Brain microvascular endothelial cell (primary cell): Measurements from ENCODE around the gene FAM222B.
"Not testable (repeated sequence)": the region's sequence is repeated elsewhere in the genome, so short reads cannot be mapped to it uniquely, and the experiment has no call there.

Experiments used
- DNase-seq: peaks from one replicate; pipeline ENCODE4 v3.0.0-alpha.2; 2020
- H3K27ac ChIP-seq: fragments of 250-450 bp; sonication (Bioruptor Pico); 2 replicates; pipeline ENCODE4 v1.5.1; 2020; ENCODE audit warnings: mild to moderate bottlenecking, moderate library complexity
- H3K27me3 ChIP-seq: fragments of 250-450 bp; sonication (Bioruptor Pico); replicated peaks from 2 replicates; pipeline ENCODE4 v1.5.1; 2020; ENCODE audit warnings: mild to moderate bottlenecking
- H3K36me3 ChIP-seq: fragments of 250-450 bp; sonication (Bioruptor Pico); replicated peaks from 2 replicates; pipeline ENCODE4 v1.5.1; 2020; ENCODE audit warnings: mild to moderate bottlenecking
- H3K4me3 ChIP-seq: 2 replicates; pipeline ENCODE4 v1.5.1; 2011; ENCODE audit warnings: low read depth, mild to moderate bottlenecking, control low read depth, low read length, moderate library complexity
- CTCF ChIP-seq: IDR thresholded peaks from 2 replicates; pipeline ENCODE4 v1.5.1; 2011; ENCODE audit warnings: low read depth, mild to moderate bottlenecking, moderate library complexity, low read length, control low read depth, inconsistent platforms; ENCODE audit errors: missing control alignments
- in situ Hi-C: cut with HindIII; loops from 2 replicates; pipeline ENCODE4 v1.10.0; 2017; ENCODE audit warnings: low sequenced_read_pairs, low pct_ligation_motif_present

FAM222B gene

GRCh38 chr17:28854457-28855335, 12.1 kb upstream of the FAM222B start, which contains the start of gene ERAL1:
ERAL1 (plus strand) TSS chr17:28855016; CDS start chr17:28855035, 19 bp downstream.
- in situ Hi-C loops, result no loop called here
- peak within 1 kb of the TSS; percentile 90 for H3K4me3 ChIP-seq
- peaks cover 20% of the 10 kb centered on the region for H3K36me3 ChIP-seq
- TF ChIP-seq CTCF, result peak; percentile 11
- DNase-seq, result peak; percentile 84
- no peaks in the 10 kb centered on the region for H3K27me3 ChIP-seq
- H3K27ac ChIP-seq, result peak within 1 kb of the TSS; percentile 59

- in situ Hi-C loops, result no loop called here
- no peak for DNase-seq
These were observed 10.7 kb upstream of the FAM222B start for GRCh38 chr17:28853295-28853694.

GRCh38 chr17:28849281-28849680, 6.7 kb upstream of the FAM222B start:
- Histone ChIP-seq H3K36me3 (no peaks in the 10 kb centered on the region), H3K27ac (no peak overlapping the region), H3K4me3 (no peak overlapping the region), H3K27me3 (no peaks in the 10 kb centered on the region)
- in situ Hi-C loops, result no loop called here
- no peak for DNase-seq
- TF ChIP-seq CTCF, result no peak

More at GRCh38 chr17:28853295-28853694, 10.7 kb upstream of the FAM222B start:
- H3K27ac ChIP-seq, result no peak overlapping the region
- no peak overlapping the region for H3K4me3 ChIP-seq
- H3K36me3 ChIP-seq, result peaks cover 10% of the 10 kb centered on the region
- no peak for TF ChIP-seq CTCF
- no peaks in the 10 kb centered on the region for H3K27me3 ChIP-seq

- peak; percentile 46 for TF ChIP-seq CTCF
- H3K36me3 ChIP-seq, H3K27me3 ChIP-seq, DNase-seq, H3K4me3 ChIP-seq, in situ Hi-C loops, H3K27ac ChIP-seq: not testable (repeated sequence)
These were observed 6.1 kb upstream of the FAM222B start for GRCh38 chr17:28848667-28849066.

- DNase-seq, H3K27ac ChIP-seq, in situ Hi-C loops: not testable (repeated sequence)
These were observed 4.1 kb upstream of the FAM222B start for GRCh38 chr17:28846699-28847098.

GRCh38 chr17:28846231-28846630, 3.6 kb upstream of the FAM222B start:
- in situ Hi-C loops, result no loop called here

More at GRCh38 chr17:28846699-28847098, 4.1 kb upstream of the FAM222B start:
- H3K27me3 ChIP-seq, H3K4me3 ChIP-seq, H3K36me3 ChIP-seq: not testable (repeated sequence)

More at GRCh38 chr17:28846231-28846630, 3.6 kb upstream of the FAM222B start:
- no peak overlapping the region for H3K4me3 ChIP-seq
- H3K27ac ChIP-seq, result no peak overlapping the region
- no peaks in the 10 kb centered on the region for H3K36me3 ChIP-seq
- DNase-seq, result no peak
- H3K27me3 ChIP-seq, result no peaks in the 10 kb centered on the region
- TF ChIP-seq CTCF, result no peak
